HG03378 (cell line): ENCODE data around the gene S100A9.

Experiments used
- ATAC-seq: cut with Tn5 transposase; IDR thresholded peaks from one replicate; pipeline ENCODE4 v1.9.1; 2021; ENCODE audit warnings: mild to moderate bottlenecking, moderate library complexity; ENCODE audit not compliant: unreplicated experiment

The S100A9 gene

GRCh38 chr1:153387785-153388184, 30.1 kb downstream of the S100A9 start:
- no peak for ATAC-seq

GRCh38 chr1:153389401-153389800, 31.7 kb downstream of the S100A9 start:
- no peak for ATAC-seq

- ATAC-seq: no peak
Observed at GRCh38 chr1:153389973-153390879, 32.6 kb downstream of the S100A9 start.

GRCh38 chr1:153390938-153391710, 33.5 kb downstream of the S100A9 start, which contains the start of gene S100A8:
Gene S100A8 (minus strand): TSS chr1:153391073. CDS start chr1:153390535, 538 bp downstream.
- ATAC-seq: no peak

GRCh38 chr1:153392258-153392657, 34.6 kb downstream of the S100A9 start:
- ATAC-seq: no peak

GRCh38 chr1:153392822-153393221, 35.2 kb downstream of the S100A9 start:
- no peak for ATAC-seq

GRCh38 chr1:153393926-153394325, 36.3 kb downstream of the S100A9 start:
- no peak for ATAC-seq

- ATAC-seq: no peak
Observed at GRCh38 chr1:153394391-153394790, 36.7 kb downstream of the S100A9 start.

GRCh38 chr1:153395136-153395685, 37.6 kb downstream of the S100A9 start:
- ATAC-seq: no peak

GRCh38 chr1:153395776-153396175, 38.1 kb downstream of the S100A9 start:
- ATAC-seq: no peak

GRCh38 chr1:153396461-153396860, 38.8 kb downstream of the S100A9 start:
- no peak for ATAC-seq

- no peak for ATAC-seq
Observed at GRCh38 chr1:153397051-153397923, 39.6 kb downstream of the S100A9 start.

GRCh38 chr1:153397924-153398651, 40.4 kb downstream of the S100A9 start:
- no peak for ATAC-seq

- no peak for ATAC-seq
Observed at GRCh38 chr1:153399401-153400055, 41.9 kb downstream of the S100A9 start.

GRCh38 chr1:153400244-153400643, 42.6 kb downstream of the S100A9 start:
- ATAC-seq: no peak

GRCh38 chr1:153401461-153401860, 43.8 kb downstream of the S100A9 start:
- ATAC-seq: no peak

GRCh38 chr1:153402226-153402625, 44.6 kb downstream of the S100A9 start:
- ATAC-seq: no peak

GRCh38 chr1:153403421-153404085, 45.9 kb downstream of the S100A9 start:
- ATAC-seq: no peak
